CD8-positive, alpha-beta memory T cell (primary cell): ENCODE measurements around the gene MRPL47. TPM values are rescaled to one million over a fixed set of nuclear protein-coding genes. Genes with fewer than 3 reads are reported as not detected.

Source experiments
- CTCF ChIA-PET: fragments of 350-600 bp; sonication (Branson Sonifier 250); formaldehyde crosslinking; loops from one replicate; lab custom pipeline; 2021; ENCODE audit warnings: antibody characterized with exemption; lab: Charles Lee
- POLR2A ChIA-PET: fragments of 350-600 bp; sonication (Branson Sonifier 250); formaldehyde crosslinking; loops from one replicate; lab custom pipeline; 2021; ENCODE audit warnings: antibody characterized with exemption; lab: Charles Lee
- DNase-seq, 5 donors: peaks; one replicate each; pipeline versions ENCODE4 v3.0.0 to v3.0.0-alpha.2; 2020 to 2022; ENCODE audit warnings: mixed read lengths in 1 of 5
- H3K27ac ChIP-seq: one replicate; pipeline ENCODE4 v1.7.0; 2013; ENCODE audit warnings: low read depth, mild to moderate bottlenecking, low read length, moderate library complexity
- H3K27me3 ChIP-seq: 2 replicates; pipeline ENCODE4 v1.7.0; 2013; ENCODE audit warnings: low read length, mild to moderate bottlenecking; ENCODE audit not compliant: insufficient read depth, poor library complexity, severe bottlenecking
- H3K36me3 ChIP-seq: 2 replicates; pipeline ENCODE4 v1.7.0; 2013; ENCODE audit warnings: mild to moderate bottlenecking, low read length, moderate library complexity; ENCODE audit not compliant: insufficient read depth
- H3K4me1 ChIP-seq: 2 replicates; pipeline ENCODE4 v1.7.0; 2013; ENCODE audit warnings: mild to moderate bottlenecking, low read length, moderate library complexity; ENCODE audit not compliant: insufficient read depth
- H3K4me3 ChIP-seq: 2 replicates; pipeline ENCODE4 v1.7.0; 2013; ENCODE audit warnings: mild to moderate bottlenecking, low read length
- H3K9me3 ChIP-seq: 2 replicates; pipeline ENCODE4 v1.7.0; 2013; ENCODE audit warnings: mild to moderate bottlenecking, low read length
- H3K27ac Mint-ChIP-seq, 8 donors: one replicate each; pipeline ENCODE4 v1.8.0; 2020 to 2021; ENCODE audit warnings: mixed read lengths in 8 of 8, mild to moderate bottlenecking in 6 of 8, inconsistent platforms in 3 of 8, moderate library complexity in 3 of 8
- H3K27me3 Mint-ChIP-seq, 2 donors: one replicate each; pipeline ENCODE4 v1.8.0; 2020 to 2021; ENCODE audit warnings: mixed read lengths in 2 of 2, mild to moderate bottlenecking in 1 of 2, moderate library complexity in 1 of 2
- H3K36me3 Mint-ChIP-seq, 3 donors: one replicate each; pipeline ENCODE4 v1.8.0; 2020 to 2021; ENCODE audit warnings: mixed read lengths in 3 of 3, inconsistent platforms in 1 of 3, mild to moderate bottlenecking in 1 of 3
- H3K4me1 Mint-ChIP-seq, 3 donors: one replicate each; pipeline ENCODE4 v1.8.0; 2020 to 2021; ENCODE audit warnings: mixed read lengths in 3 of 3, inconsistent platforms in 1 of 3, mild to moderate bottlenecking in 1 of 3
- H3K4me3 Mint-ChIP-seq, 7 donors: one replicate each; pipeline ENCODE4 v1.8.0; 2020 to 2021; ENCODE audit warnings: mixed read lengths in 7 of 7, mild to moderate bottlenecking in 6 of 7, moderate library complexity in 4 of 7, inconsistent platforms in 2 of 7
- H3K9me3 Mint-ChIP-seq, 5 donors: one replicate each; pipeline ENCODE4 v1.8.0; 2020 to 2022; ENCODE audit warnings: mixed read lengths in 5 of 5, mild to moderate bottlenecking in 3 of 5, moderate library complexity in 2 of 5, inconsistent platforms in 1 of 5
- polyA plus RNA-seq: library from polyadenylated mRNA; unstranded; fragments of 300-500 nt; fragmentation: Illumina TruSeq; gene quantifications from one replicate; pipeline ENCODE4 v1.2.3, GENCODE V29; 2021
- total RNA-seq, 2 experiments: library from RNA; stranded (reverse); gene quantifications; one replicate each; pipeline ENCODE4 v1.2.3, GENCODE V29; 2021

MRPL47 gene
- total and polyA plus RNA-seq, 3 experiments from 2014 or later = 51.7 to 73.0 (median 68.5) TPM

DNA sequence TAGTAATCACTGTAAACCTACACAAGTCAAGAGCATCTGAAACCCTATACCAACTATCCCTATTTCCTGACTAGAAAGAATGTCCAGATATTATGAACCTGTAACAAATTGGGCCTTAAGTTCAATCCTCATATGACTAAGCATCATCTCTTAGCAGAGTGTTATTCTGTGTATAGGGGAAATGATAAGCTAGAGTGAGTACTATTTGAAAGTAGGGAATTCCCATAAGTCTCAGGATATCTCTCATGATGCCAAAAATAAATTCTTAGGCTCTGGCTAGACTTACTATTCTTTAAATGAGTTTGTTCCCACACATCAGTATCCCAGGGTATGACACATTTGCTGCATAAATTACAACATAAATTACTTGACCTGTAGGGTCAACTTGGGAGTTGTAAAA is 15.3 kb downstream of the MRPL47 start:
- no peaks in the 10 kb centered on the region for H3K4me1 Mint-ChIP-seq
- peak overlapping the region in 3 of 8 donors; percentile 39 to 69 (median 63) for H3K27ac Mint-ChIP-seq
- CTCF ChIA-PET = interaction anchor here (1.2 kb wide), 1 partner anchor 21 kb away, joined by 3 read pairs; no protein-coding TSS in a partner anchor
- Histone ChIP-seq H3K9me3 (no peaks in the 10 kb centered on the region), H3K4me3 (no peak overlapping the region), H3K27me3 (no peaks in the 10 kb centered on the region), H3K36me3 (peaks cover 22% of the 10 kb centered on the region), H3K27ac (no peak overlapping the region), H3K4me1 (no peaks in the 10 kb centered on the region)
- no peak overlapping the region for H3K4me3 Mint-ChIP-seq
- no peaks in the 10 kb centered on the region for H3K9me3 Mint-ChIP-seq
- no peaks in the 10 kb centered on the region for H3K27me3 Mint-ChIP-seq
- no peak for DNase-seq
- POLR2A ChIA-PET = no interaction called here
- peaks cover 0 to 75% (median 12%) of the 10 kb centered on the region in 3 donors for H3K36me3 Mint-ChIP-seq

- Mint-ChIP-seq H3K27ac (peak overlapping the region in 1 of 8 donors; percentile 54), H3K4me3 (no peak overlapping the region), H3K9me3 (no peaks in the 10 kb centered on the region), H3K4me1 (no peaks in the 10 kb centered on the region), H3K36me3 (peaks cover 3 to 67% (median 12%) of the 10 kb centered on the region in 3 donors), H3K27me3 (no peaks in the 10 kb centered on the region)
- CTCF ChIA-PET = interaction anchor here (1.2 kb wide), 1 partner anchor 18 kb away, joined by 3 read pairs; the partner anchor contains the start of gene ACTL6A
- H3K9me3 ChIP-seq = no peaks in the 10 kb centered on the region
- H3K4me3 ChIP-seq = no peak overlapping the region
- POLR2A ChIA-PET = no interaction called here
- no peaks in the 10 kb centered on the region for H3K4me1 ChIP-seq
- no peak overlapping the region for H3K27ac ChIP-seq
- no peak for DNase-seq
- peaks cover 41% of the 10 kb centered on the region for H3K36me3 ChIP-seq
- H3K27me3 ChIP-seq = no peaks in the 10 kb centered on the region
Measured at GRCh38 chr3:179580992-179581391, 23.4 kb downstream of the MRPL47 start.

- peak overlapping the region in 2 of 7 donors; percentile 2 to 9 for H3K4me3 Mint-ChIP-seq
- H3K27ac Mint-ChIP-seq = peak overlapping the region in 5 of 8 donors; percentile 1 to 47 (median 32)
Measured at GRCh38 chr3:179565496-179565895, 38.9 kb downstream of the MRPL47 start.

DNA sequence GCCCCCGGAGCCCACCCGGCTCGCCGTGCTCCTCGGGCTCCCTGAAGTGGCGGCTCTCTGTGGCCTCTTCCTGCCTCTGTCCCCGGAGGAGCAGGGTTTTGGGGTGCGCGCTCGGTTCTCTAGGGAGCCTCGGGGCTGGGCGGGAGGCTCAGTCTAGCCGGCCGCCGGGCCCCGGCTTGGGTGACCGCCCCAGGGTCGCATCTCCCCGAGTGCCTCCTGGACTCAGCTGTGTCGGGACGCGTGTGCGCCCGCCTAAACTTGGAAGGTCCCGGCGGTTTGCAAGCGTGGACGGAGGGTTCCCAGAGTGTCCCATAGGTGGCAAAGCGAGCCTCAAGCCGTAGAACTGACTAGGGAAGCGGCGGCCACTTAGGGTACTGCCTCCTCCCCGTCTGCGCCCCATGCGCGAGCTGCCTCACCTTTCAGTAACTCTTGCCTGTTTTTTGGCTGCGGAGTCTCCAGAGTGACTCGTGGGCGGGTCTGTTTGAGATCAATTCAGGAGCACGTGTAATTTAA is 41.1 kb downstream of the MRPL47 start:
- ChIA-PET POLR2A (interaction anchor here (1.9 kb wide), 1 partner anchor 41 kb away, joined by 5 read pairs; the partner anchor contains the start of genes MRPL47 and NDUFB5), CTCF (interaction anchor here (1.0 to 2.1 kb wide), 6 partner anchors 15 to 173 kb away, joined by 3 to 5 read pairs (median 4); partner anchors contain the start of gene USP13)
- peak; percentile 48 to 76 (median 57) for DNase-seq
- Histone ChIP-seq H3K27me3 (no peaks in the 10 kb centered on the region), H3K4me1 (peaks cover 19% of the 10 kb centered on the region), H3K4me3 (peak overlapping the region; percentile 59), H3K36me3 (no peaks in the 10 kb centered on the region), H3K9me3 (no peaks in the 10 kb centered on the region), H3K27ac (peak overlapping the region; percentile 57)
- Mint-ChIP-seq H3K27me3 (peaks cover 0 to 5% of the 10 kb centered on the region in 2 donors), H3K4me1 (peaks cover 25 to 42% (median 29%) of the 10 kb centered on the region in 3 donors), H3K27ac (peak overlapping the region; percentile 70 to 97 (median 88)), H3K4me3 (peak overlapping the region; percentile 89 to 100 (median 100)), H3K36me3 (peaks cover 0 to 9% (median 0%) of the 10 kb centered on the region in 3 donors), H3K9me3 (no peaks in the 10 kb centered on the region)

More at GRCh38 chr3:179565496-179565895, 38.9 kb downstream of the MRPL47 start:
- Histone ChIP-seq H3K27ac (no peak overlapping the region), H3K27me3 (no peaks in the 10 kb centered on the region), H3K36me3 (peaks cover 7% of the 10 kb centered on the region), H3K9me3 (no peaks in the 10 kb centered on the region), H3K4me1 (peaks cover 19% of the 10 kb centered on the region), H3K4me3 (no peak overlapping the region)
- H3K4me1 Mint-ChIP-seq = peaks cover 31 to 47% (median 36%) of the 10 kb centered on the region in 3 donors
- no peaks in the 10 kb centered on the region for H3K9me3 Mint-ChIP-seq
- ChIA-PET CTCF (interaction anchor here (1.4 to 1.7 kb wide), 2 partner anchors 13 to 550 kb away, joined by 3 to 4 read pairs; no protein-coding TSS in a partner anchor), POLR2A (no interaction called here)
- H3K36me3 Mint-ChIP-seq = peaks cover 0 to 17% (median 3%) of the 10 kb centered on the region in 3 donors
- peaks cover 0 to 5% of the 10 kb centered on the region in 2 donors for H3K27me3 Mint-ChIP-seq
- DNase-seq = no peak

- Mint-ChIP-seq H3K9me3 (no peaks in the 10 kb centered on the region), H3K4me3 (peak within 1 kb of the TSS; percentile 89 to 100 (median 100)), H3K4me1 (peaks cover 25 to 41% (median 26%) of the 10 kb centered on the region in 3 donors), H3K36me3 (peaks cover 0 to 9% (median 0%) of the 10 kb centered on the region in 3 donors), H3K27me3 (peaks cover 0 to 5% of the 10 kb centered on the region in 2 donors), H3K27ac (peak within 1 kb of the TSS; percentile 80 to 97 (median 94))
- no peaks in the 10 kb centered on the region for H3K36me3 ChIP-seq
- H3K27me3 ChIP-seq = no peaks in the 10 kb centered on the region
- POLR2A ChIA-PET = interaction anchor here (0.6 to 1.9 kb wide), 5 partner anchors 42 to 1039 kb away, joined by 3 to 5 read pairs (median 3); partner anchors contain the start of genes MRPL47, NDUFB5, TTC14 and ZMAT3
- H3K4me1 ChIP-seq = peaks cover 19% of the 10 kb centered on the region
- peak within 1 kb of the TSS; percentile 82 for H3K4me3 ChIP-seq
- no peaks in the 10 kb centered on the region for H3K9me3 ChIP-seq
- peak; percentile 96 to 98 (median 97) for DNase-seq
- peak within 1 kb of the TSS; percentile 57 for H3K27ac ChIP-seq
- CTCF ChIA-PET = interaction anchor here (0.9 to 2.1 kb wide), 11 partner anchors 16 to 416 kb away, joined by 3 to 5 read pairs (median 3); partner anchors contain the start of gene USP13
Measured at GRCh38 chr3:179562591-179563270, 41.7 kb downstream of the MRPL47 start, which contains the start of gene ACTL6A. Gene ACTL6A (plus strand): TSS chr3:179562926. CDS start chr3:179563093, 167 bp downstream.

- Histone ChIP-seq H3K27ac (no peak overlapping the region), H3K4me3 (no peak overlapping the region), H3K9me3 (no peaks in the 10 kb centered on the region), H3K27me3 (no peaks in the 10 kb centered on the region), H3K36me3 (no peaks in the 10 kb centered on the region), H3K4me1 (peaks cover 17% of the 10 kb centered on the region)
- H3K4me1 Mint-ChIP-seq = peaks cover 22 to 29% (median 23%) of the 10 kb centered on the region in 3 donors
- H3K4me3 Mint-ChIP-seq = no peak overlapping the region
- H3K27ac Mint-ChIP-seq = no peak overlapping the region
- POLR2A ChIA-PET = no interaction called here
- CTCF ChIA-PET = interaction anchor here (0.7 kb wide), 1 partner anchor 110 kb away, joined by 3 read pairs; the partner anchor contains the start of gene GNB4
- peaks cover 0 to 7% of the 10 kb centered on the region in 2 donors for H3K27me3 Mint-ChIP-seq
- DNase-seq = no peak
- peaks cover 0 to 9% (median 0%) of the 10 kb centered on the region in 3 donors for H3K36me3 Mint-ChIP-seq
- H3K9me3 Mint-ChIP-seq = no peaks in the 10 kb centered on the region
Measured at GRCh38 chr3:179560791-179561190, 43.6 kb downstream of the MRPL47 start.

- H3K4me1 ChIP-seq = peaks cover 4% of the 10 kb centered on the region
- Mint-ChIP-seq H3K9me3 (no peaks in the 10 kb centered on the region), H3K36me3 (peaks cover 0 to 9% (median 0%) of the 10 kb centered on the region in 3 donors), H3K4me3 (peak overlapping the region in 1 of 7 donors; percentile 53), H3K27ac (no peak overlapping the region), H3K4me1 (peaks cover 5 to 11% (median 10%) of the 10 kb centered on the region in 3 donors), H3K27me3 (peaks cover 5 to 7% of the 10 kb centered on the region in 2 donors)
- CTCF ChIA-PET = no interaction called here
- peak in 4 of 5 donors; percentile 7 to 56 (median 10) for DNase-seq
- no peak overlapping the region for H3K27ac ChIP-seq
- H3K27me3 ChIP-seq = no peaks in the 10 kb centered on the region
- no peak overlapping the region for H3K4me3 ChIP-seq
- POLR2A ChIA-PET = no interaction called here
- H3K36me3 ChIP-seq = no peaks in the 10 kb centered on the region
- no peaks in the 10 kb centered on the region for H3K9me3 ChIP-seq
Measured at GRCh38 chr3:179558742-179559364, 45.6 kb downstream of the MRPL47 start.
